T-helper 2 cell treated with Interferon-gamma antibody and Interleukin-4, amounts not matched to agents 100 ng/mL and 5 ng/mL, for 36 hours (primary cell): ENCODE measurements around the gene PNN. TPM values are rescaled to one million over a fixed set of nuclear protein-coding genes. Genes with fewer than 3 reads are reported as not detected.
"Not testable (repeated sequence)": the region's sequence is repeated elsewhere in the genome, so short reads cannot be mapped to it uniquely, and the experiment has no call there.

Experiments
- intact Hi-C: fragments of 100-400 bp; cut with micrococcal nuclease; formaldehyde crosslinking; loops from one replicate; pipeline ENCODE4 v1.15.1; 2023
- total RNA-seq: library from RNA; stranded (reverse); gene quantifications from 2 replicates; pipeline ENCODE4 v1.2.3, GENCODE V29; 2022

PNN gene
- 97.7 and 101 TPM in 2 replicates for total RNA-seq

DNA sequence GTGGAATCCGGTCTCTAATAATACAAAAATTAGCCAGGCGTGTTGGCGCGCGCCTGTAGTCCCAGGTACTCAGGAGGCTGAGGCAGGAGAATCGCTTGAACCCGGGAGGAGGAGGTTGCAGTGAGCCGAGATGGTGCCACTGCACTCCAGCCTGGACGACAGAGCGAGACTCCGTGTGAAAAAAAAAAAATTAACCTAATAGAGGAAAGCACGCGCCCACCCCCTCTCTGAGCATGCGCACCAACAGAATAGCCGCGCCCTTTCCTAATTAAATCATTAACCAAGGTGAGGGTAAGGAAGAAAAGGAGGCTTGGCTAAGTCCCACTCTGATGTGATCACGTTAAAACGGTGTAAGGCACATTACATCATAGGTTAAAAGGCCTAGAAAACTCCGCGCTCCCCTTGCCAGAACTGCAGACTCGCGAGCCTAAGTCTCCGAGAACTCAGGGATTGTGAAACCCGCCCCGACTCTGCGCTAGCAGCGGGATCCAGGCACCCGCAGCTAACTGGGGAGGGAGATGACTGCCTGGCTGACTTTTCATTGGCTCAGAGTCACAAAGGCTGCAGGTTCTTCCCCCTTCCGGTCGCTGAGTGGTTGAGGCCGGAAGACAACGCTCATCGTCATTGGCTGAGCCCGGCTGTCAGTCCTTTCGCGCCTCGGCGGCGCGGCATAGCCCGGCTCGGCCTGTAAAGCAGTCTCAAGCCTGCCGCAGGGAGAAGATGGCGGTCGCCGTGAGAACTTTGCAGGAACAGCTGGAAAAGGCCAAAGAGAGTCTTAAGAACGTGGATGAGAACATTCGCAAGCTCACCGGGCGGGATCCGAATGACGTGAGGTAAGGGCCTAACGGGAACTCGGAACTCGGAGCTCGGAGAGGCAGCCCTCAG is at the start of gene PNN:
Gene PNN (plus strand): TSS at position 695 of the 885 bp plus-strand sequence. CDS start 26 bp downstream, at position 721.
- intact Hi-C loops: loop anchor here (1.0 to 5.0 kb wide), 6 partner anchors 54 to 257 kb away; partner anchors contain the start of genes FBXO33, GEMIN2 and SEC23A

DNA sequence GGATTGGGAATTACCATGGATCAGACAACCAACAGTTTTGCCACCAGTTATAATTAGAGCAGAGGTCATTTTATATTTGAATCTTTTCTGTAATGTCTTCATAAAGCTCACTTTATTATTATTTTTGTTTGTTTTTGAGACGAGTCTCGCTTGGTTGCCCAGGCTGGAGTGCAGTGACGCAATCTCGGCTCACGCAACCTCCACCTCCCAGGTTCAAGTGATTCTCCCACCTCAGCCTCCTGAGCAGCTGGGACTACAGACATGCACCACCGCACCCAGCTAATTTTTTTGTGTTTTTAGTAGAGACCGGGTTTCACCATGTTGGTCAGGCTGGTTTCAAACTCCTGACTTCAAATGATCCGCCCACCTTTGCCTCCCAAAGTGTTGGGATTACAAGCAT is 37.2 kb upstream of the PNN start:
- intact Hi-C loops: not testable (repeated sequence)

DNA sequence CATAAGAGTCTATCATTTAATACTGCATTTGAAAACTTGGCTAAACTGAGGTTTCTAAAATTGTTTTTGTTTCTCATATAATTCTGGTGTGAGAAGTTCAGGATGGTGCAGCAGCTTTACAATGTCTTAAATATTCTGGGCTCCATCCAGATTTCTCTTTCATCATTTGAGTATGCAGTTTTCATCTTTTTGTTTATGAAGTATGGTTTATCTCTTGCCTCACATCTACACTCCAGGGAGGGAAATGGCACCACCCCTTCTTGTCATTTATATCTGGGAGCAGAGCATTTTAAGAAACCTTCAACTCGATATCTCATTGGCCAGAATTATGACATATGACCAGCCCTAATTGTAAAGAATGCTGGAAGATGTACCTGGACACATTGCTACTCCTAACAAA is 36.6 kb upstream of the PNN start:
- intact Hi-C loops: no loop called here

DNA sequence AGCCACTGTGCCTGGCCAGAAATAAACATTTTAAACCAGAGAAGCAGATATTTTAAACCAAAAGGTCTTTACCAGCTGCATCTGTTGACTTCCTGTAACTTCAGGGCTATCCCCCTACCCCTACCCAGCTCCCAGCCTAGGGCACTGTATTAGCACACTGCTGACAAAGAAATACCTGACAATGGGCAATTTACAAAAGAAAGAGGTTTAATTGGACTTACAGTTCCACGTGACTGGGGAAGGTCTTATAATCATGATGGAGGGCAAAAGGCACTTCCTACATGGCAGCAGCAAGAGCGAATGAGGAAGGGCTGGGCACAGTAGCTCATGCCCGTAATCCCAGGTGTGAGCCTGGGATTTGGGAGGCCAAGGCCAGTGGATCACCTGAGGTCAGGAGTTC is 34.9 kb upstream of the PNN start:
- intact Hi-C loops: no loop called here

DNA sequence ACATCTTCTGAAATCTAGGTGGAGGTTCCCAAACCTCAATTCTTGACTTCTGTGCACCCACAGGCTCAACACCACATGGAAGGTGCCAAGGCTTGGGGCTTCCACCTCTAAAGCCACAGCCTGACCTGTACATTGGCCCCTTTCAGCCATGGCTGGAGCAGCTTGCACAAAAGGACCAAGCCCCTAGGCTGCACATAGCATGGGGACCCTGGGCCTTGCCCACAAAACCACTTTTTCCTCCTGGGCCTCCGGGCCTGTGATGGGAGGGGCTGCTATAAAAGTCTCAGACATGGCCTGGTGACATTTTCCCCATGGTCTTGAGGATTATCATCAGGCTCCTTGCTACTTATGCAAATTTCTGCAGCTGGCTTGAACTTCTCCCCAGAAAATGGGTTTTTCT is 33.4 kb upstream of the PNN start:
- intact Hi-C loops: not testable (repeated sequence)

- intact Hi-C loops: not testable (repeated sequence)
Observed at GRCh38 chr14:39143226-39143625, 31.8 kb upstream of the PNN start.

GRCh38 chr14:39145266-39145966 is 29.6 kb upstream of the PNN start:
- intact Hi-C loops: no loop called here

DNA sequence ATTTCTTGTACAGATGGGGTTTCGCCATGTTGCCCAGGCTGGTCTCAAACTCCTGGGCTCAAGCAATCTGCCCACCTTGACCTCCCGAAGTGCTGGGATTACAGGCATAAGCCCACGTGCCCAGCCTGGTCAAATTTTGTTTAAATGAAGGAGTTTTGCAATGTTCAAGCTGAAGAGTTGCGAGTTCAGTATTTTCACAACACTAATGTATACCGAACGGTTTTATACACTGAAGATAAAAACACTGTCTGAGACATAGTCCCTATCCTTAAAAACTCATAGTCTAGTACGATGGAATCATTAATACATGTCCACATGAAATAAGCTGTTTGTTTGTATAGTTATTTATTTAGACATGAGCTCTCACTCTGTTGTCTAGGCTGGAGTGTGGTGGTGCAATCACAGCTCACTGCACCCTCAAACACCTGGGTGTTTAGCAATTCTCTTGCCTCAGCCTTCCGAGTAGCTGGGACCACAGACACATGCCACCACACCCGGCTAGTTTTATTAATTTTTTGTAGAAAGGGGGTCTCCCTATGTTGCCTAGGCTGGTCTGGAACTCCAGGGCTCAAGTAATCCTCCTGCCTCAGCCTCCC is 20.4 kb upstream of the PNN start:
- intact Hi-C loops: no loop called here

DNA sequence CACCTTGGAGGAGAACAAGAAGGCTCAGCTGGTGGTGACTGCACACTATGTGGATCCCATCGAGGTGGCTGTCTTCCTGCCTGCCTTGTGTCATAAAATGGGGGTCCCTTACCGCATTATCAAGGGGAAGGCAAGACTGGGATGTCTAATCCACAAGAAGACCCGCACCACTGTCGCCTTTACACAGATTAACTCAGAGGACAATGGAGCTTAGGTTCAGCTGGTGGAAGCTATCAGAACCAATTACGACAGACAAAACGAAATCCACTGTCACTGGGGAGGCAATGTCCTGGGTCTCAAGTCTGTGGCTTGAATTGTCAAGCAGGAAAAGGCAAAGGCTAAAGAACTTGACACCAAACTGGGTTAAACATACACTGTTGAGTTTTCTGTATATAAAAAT is 17.6 kb upstream of the PNN start:
- intact Hi-C loops: no loop called here

DNA sequence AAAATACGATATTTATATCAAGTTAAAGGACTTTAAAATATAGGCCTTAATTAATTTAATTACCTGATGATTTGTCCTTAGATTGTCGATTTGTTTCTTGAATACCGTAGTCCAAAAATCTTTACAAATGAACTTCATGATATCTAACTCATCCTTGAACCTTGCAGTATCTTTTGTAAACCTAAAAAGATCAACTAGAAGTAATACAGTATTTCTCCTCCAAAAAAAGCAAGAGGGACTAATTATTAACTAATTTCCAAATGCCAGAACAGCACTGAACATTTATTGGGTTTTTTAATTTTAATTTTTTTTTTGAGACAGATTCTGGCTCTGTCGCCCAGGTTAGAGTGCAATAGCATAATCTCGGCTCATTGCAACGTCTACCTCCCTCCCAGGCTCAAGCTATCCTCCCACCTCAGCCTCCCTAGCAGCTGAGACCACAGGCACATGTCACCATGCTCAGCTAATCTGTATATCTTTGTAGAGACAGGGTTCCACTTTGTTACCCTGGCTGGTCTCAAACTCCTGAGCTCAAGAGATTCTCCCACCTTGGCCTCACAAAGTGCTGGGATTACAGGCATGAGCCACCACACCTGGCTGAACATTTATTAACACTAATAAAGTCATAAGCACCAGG is 16.7 kb upstream of the PNN start:
- intact Hi-C loops: no loop called here

- intact Hi-C loops: no loop called here
Observed at GRCh38 chr14:39160494-39160893, 14.6 kb upstream of the PNN start.

GRCh38 chr14:39167797-39168320 is 7.2 kb upstream of the PNN start:
- intact Hi-C loops: not testable (repeated sequence)

- intact Hi-C loops: no loop called here
Observed at GRCh38 chr14:39168591-39168990, 6.5 kb upstream of the PNN start.

GRCh38 chr14:39169541-39169900 is 5.5 kb upstream of the PNN start:
- intact Hi-C loops: no loop called here

GRCh38 chr14:39173198-39173597 is 1.9 kb upstream of the PNN start:
- intact Hi-C loops: loop anchor here (5.0 kb wide), 1 partner anchor 194 kb away; no protein-coding TSS in a partner anchor

- intact Hi-C loops: loop anchor here (1.0 kb wide), 4 partner anchors 54 to 257 kb away; partner anchors contain the start of genes FBXO33 and GEMIN2
Observed at GRCh38 chr14:39175445-39176262, 600 bp downstream of the PNN start.

- intact Hi-C loops: no loop called here
Observed at GRCh38 chr14:39176263-39177167, 1.5 kb downstream of the PNN start.

- intact Hi-C loops: no loop called here
Observed at GRCh38 chr14:39177168-39177545, 2.1 kb downstream of the PNN start.

- intact Hi-C loops: no loop called here
Observed at GRCh38 chr14:39179042-39179441, 4.0 kb downstream of the PNN start.
